ENCODE results near the gene PLXNA4.

PLXNA4 gene

DNA sequence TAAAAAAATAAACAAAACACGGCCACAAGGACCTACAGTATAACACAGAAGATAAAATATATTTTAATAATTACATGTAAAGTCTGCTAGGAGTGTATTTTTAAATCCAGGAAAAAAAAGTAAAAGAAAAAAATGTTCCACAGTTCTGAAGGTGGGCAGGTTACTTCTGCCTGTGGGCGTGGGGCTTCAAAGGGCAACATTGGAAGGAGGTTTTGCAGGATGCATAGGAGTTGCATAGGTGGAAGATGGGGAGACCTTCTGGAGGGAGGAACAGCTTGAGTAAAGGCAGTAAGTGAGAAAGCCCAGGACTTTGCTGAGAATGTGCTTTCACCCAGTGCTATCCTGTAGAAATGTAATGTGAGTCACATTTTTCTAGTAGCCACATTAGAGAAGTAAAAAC lies 37.5 kb upstream of the PLXNA4 start:
- Histone ChIP-seq H3K27me3 (ENCODE audit: control insufficient read depth in 1 of 2, insufficient read depth in 1 of 2, low read length in 2 of 2) (peaks cover 25 to 28% of the 10 kb centered on the region in 2 experiments), H3K36me3 (ENCODE audit: control insufficient read depth in 1 of 2, insufficient read depth in 2 of 2, low read depth in 1 of 2, low read length in 2 of 2) (no peaks in the 10 kb centered on the region), H2AFZ (ENCODE audit: low read depth, low read length) (no peak overlapping the region), H3K23ac (ENCODE audit: low read length in 2 of 2) (no peak overlapping the region), H3K79me1 (replicated peaks; ENCODE audit: low read length, poor library complexity, severe bottlenecking) (no peaks in the 10 kb centered on the region), H2BK15ac (ENCODE audit: low read depth, poor library complexity, severe bottlenecking) (no peak overlapping the region), H4K8ac (ENCODE audit: low read length) (no peak overlapping the region), H3K4me3 (ENCODE audit: insufficient read depth in 1 of 2, low read depth in 1 of 2, low read length in 2 of 2) (no peak overlapping the region), H2BK120ac (ENCODE audit: low read depth, low read length) (no peak overlapping the region), H2AK5ac (ENCODE audit: low read length, severe bottlenecking) (no peak overlapping the region), H3K9me3 (ENCODE audit: control insufficient read depth, low read length) (peaks cover 2% of the 10 kb centered on the region), H4K91ac (ENCODE audit: low read length) (no peak overlapping the region), H3K18ac (ENCODE audit: low read depth in 1 of 2, low read length in 2 of 2) (no peak overlapping the region), H2BK12ac (ENCODE audit: low read length in 2 of 2) (no peak overlapping the region), H3K27ac (ENCODE audit: low read length, poor library complexity, severe bottlenecking) (no peak overlapping the region), H3K14ac (ENCODE audit: low read length in 2 of 2) (no peak overlapping the region), H3K4me2 (ENCODE audit: low read length, poor library complexity, severe bottlenecking) (no peak overlapping the region), H2BK5ac (ENCODE audit: low read depth, low read length, poor library complexity, severe bottlenecking) (no peak overlapping the region), H3K9ac (ENCODE audit: low read length) (no peak overlapping the region), H3K4me1 (ENCODE audit: control insufficient read depth, insufficient read depth, low read depth, low read length) (peaks cover 8% of the 10 kb centered on the region), H3K4ac (ENCODE audit: low read depth in 1 of 2, low read length in 2 of 2) (no peak overlapping the region)
- no peak for DNase-seq
- WGBS = 100% methylated on average over 1 of the region's 2 CpGs

DNA sequence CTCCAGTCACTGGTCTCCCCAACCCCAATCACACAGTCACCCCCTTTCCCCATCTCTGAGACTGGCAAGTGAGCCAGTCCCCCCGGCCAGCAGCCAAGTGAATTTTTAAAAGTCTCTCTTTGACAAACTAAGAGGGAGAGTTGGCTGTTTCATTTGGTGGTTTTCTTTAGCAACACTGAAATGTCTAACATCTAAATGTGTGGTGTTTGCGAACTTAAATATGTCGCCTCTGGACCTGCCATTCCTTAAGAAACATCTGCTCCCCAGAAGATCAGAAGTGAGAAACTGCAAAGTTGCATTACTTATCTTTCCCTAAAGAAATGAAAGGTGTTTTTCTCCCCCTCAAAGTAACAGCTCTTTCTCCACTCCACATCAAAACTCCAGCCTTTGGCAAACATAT lies 34.7 kb upstream of the PLXNA4 start:
- Histone ChIP-seq H3K9ac (ENCODE audit: low read length) (no peak overlapping the region), H2AK5ac (ENCODE audit: low read length, severe bottlenecking) (no peak overlapping the region), H3K18ac (ENCODE audit: low read depth in 1 of 2, low read length in 2 of 2) (no peak overlapping the region), H4K8ac (ENCODE audit: low read length) (no peak overlapping the region), H3K27ac (ENCODE audit: low read length, poor library complexity, severe bottlenecking) (no peak overlapping the region), H3K79me1 (replicated peaks; ENCODE audit: low read length, poor library complexity, severe bottlenecking) (no peaks in the 10 kb centered on the region), H3K23ac (ENCODE audit: low read length in 2 of 2) (no peak overlapping the region), H3K36me3 (ENCODE audit: control insufficient read depth in 1 of 2, insufficient read depth in 2 of 2, low read depth in 1 of 2, low read length in 2 of 2) (no peaks in the 10 kb centered on the region), H3K4ac (ENCODE audit: low read depth in 1 of 2, low read length in 2 of 2) (no peak overlapping the region), H2BK15ac (ENCODE audit: low read depth, poor library complexity, severe bottlenecking) (no peak overlapping the region), H2BK5ac (ENCODE audit: low read depth, low read length, poor library complexity, severe bottlenecking) (no peak overlapping the region), H2AFZ (ENCODE audit: low read depth, low read length) (no peak overlapping the region), H3K4me3 (ENCODE audit: insufficient read depth in 1 of 2, low read depth in 1 of 2, low read length in 2 of 2) (no peak overlapping the region), H3K9me3 (ENCODE audit: control insufficient read depth, low read length) (peaks cover 2% of the 10 kb centered on the region), H4K91ac (ENCODE audit: low read length) (no peak overlapping the region), H3K27me3 (ENCODE audit: control insufficient read depth in 1 of 2, insufficient read depth in 1 of 2, low read length in 2 of 2) (peaks cover 27 to 39% of the 10 kb centered on the region in 2 experiments), H3K14ac (ENCODE audit: low read length in 2 of 2) (no peak overlapping the region), H2BK12ac (ENCODE audit: low read length in 2 of 2) (no peak overlapping the region), H2BK120ac (ENCODE audit: low read depth, low read length) (no peak overlapping the region), H3K4me1 (ENCODE audit: control insufficient read depth, insufficient read depth, low read depth, low read length) (peaks cover 8% of the 10 kb centered on the region), H3K4me2 (ENCODE audit: low read length, poor library complexity, severe bottlenecking) (no peak overlapping the region)
- WGBS = 93% methylated on average over 3 of the region's 3 CpGs
- no peak for DNase-seq

DNA sequence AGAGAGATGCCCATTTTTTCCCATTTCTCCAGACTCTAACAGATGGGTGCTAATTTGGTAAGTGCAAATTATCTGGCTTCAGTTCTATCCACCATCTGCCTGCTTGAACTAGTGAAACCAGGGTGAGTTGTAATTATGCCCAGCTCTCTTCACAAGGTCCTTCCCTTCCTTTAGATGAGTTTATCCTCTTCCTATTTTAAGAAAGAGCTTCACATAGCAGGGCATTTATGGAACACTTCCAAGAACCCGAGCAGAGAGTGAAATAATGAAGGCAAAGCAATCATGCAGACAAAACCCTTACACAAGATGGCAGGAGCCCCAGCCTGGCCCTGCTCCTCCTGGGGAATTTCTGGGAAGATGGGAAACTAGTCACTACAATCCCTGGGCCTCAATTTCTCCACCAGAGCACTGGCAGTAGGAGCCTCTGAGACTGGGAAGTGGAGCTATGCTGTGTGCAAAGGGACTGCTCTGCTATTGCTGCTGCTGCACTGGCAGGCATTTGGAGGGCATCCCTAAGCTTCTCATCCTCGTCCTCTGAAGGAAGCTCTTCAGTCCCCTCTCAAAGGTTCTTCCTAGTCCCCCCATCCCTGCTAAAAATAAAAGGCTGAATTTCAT lies 33.7 kb upstream of the PLXNA4 start:
- Histone ChIP-seq H3K36me3 (ENCODE audit: control insufficient read depth in 1 of 2, insufficient read depth in 2 of 2, low read depth in 1 of 2, low read length in 2 of 2) (no peaks in the 10 kb centered on the region), H3K14ac (ENCODE audit: low read length in 2 of 2) (no peak overlapping the region), H2BK120ac (ENCODE audit: low read depth, low read length) (no peak overlapping the region), H2AFZ (ENCODE audit: low read depth, low read length) (no peak overlapping the region), H3K9ac (ENCODE audit: low read length) (no peak overlapping the region), H3K18ac (ENCODE audit: low read depth in 1 of 2, low read length in 2 of 2) (no peak overlapping the region), H2BK5ac (ENCODE audit: low read depth, low read length, poor library complexity, severe bottlenecking) (no peak overlapping the region), H4K8ac (ENCODE audit: low read length) (no peak overlapping the region), H2AK5ac (ENCODE audit: low read length, severe bottlenecking) (no peak overlapping the region), H4K91ac (ENCODE audit: low read length) (no peak overlapping the region), H3K4me2 (ENCODE audit: low read length, poor library complexity, severe bottlenecking) (no peak overlapping the region), H3K4ac (ENCODE audit: low read depth in 1 of 2, low read length in 2 of 2) (no peak overlapping the region), H3K27me3 (ENCODE audit: control insufficient read depth in 1 of 2, insufficient read depth in 1 of 2, low read length in 2 of 2) (peaks cover 24 to 40% of the 10 kb centered on the region in 2 experiments), H2BK15ac (ENCODE audit: low read depth, poor library complexity, severe bottlenecking) (no peak overlapping the region), H3K23ac (ENCODE audit: low read length in 2 of 2) (no peak overlapping the region), H3K4me3 (ENCODE audit: insufficient read depth in 1 of 2, low read depth in 1 of 2, low read length in 2 of 2) (no peak overlapping the region), H3K9me3 (ENCODE audit: control insufficient read depth, low read length) (peaks cover 2% of the 10 kb centered on the region), H3K79me1 (replicated peaks; ENCODE audit: low read length, poor library complexity, severe bottlenecking) (no peaks in the 10 kb centered on the region), H3K27ac (ENCODE audit: low read length, poor library complexity, severe bottlenecking) (no peak overlapping the region), H2BK12ac (ENCODE audit: low read length in 2 of 2) (no peak overlapping the region), H3K4me1 (ENCODE audit: control insufficient read depth, insufficient read depth, low read depth, low read length) (peaks cover 5% of the 10 kb centered on the region)
- no peak for DNase-seq
- 67% methylated on average over 2 of the region's 2 CpGs for WGBS

DNA sequence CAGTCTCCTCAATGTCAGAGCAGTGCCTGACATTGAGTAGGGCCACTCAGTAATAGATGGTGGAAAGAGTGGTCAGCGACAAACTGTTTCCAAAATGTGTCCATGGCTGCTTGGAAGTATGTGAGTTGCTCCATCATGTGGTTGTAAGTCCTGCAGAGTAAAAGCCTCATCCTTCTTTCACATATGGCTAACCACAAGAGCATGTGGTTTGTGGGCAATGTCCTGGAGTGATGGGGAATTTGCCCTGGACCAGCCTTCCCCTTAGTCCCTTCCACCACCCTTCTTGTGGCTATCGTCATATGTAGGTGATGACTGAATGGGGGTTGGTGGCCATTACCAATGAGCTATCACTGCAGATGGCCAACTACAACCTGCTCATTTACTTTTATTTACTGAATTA lies 33.0 kb upstream of the PLXNA4 start:
- Histone ChIP-seq H2BK15ac (ENCODE audit: low read depth, poor library complexity, severe bottlenecking) (no peak overlapping the region), H2BK12ac (ENCODE audit: low read length in 2 of 2) (no peak overlapping the region), H3K27me3 (ENCODE audit: control insufficient read depth in 1 of 2, insufficient read depth in 1 of 2, low read length in 2 of 2) (peaks cover 25 to 46% of the 10 kb centered on the region in 2 experiments), H3K4me1 (ENCODE audit: control insufficient read depth, insufficient read depth, low read depth, low read length) (no peaks in the 10 kb centered on the region), H3K18ac (ENCODE audit: low read depth in 1 of 2, low read length in 2 of 2) (no peak overlapping the region), H3K4me2 (ENCODE audit: low read length, poor library complexity, severe bottlenecking) (no peak overlapping the region), H3K9ac (ENCODE audit: low read length) (no peak overlapping the region), H2AFZ (ENCODE audit: low read depth, low read length) (no peak overlapping the region), H4K91ac (ENCODE audit: low read length) (no peak overlapping the region), H3K27ac (ENCODE audit: low read length, poor library complexity, severe bottlenecking) (no peak overlapping the region), H2BK5ac (ENCODE audit: low read depth, low read length, poor library complexity, severe bottlenecking) (no peak overlapping the region), H2AK5ac (ENCODE audit: low read length, severe bottlenecking) (no peak overlapping the region), H3K79me1 (replicated peaks; ENCODE audit: low read length, poor library complexity, severe bottlenecking) (no peaks in the 10 kb centered on the region), H3K4ac (ENCODE audit: low read depth in 1 of 2, low read length in 2 of 2) (no peak overlapping the region), H3K14ac (ENCODE audit: low read length in 2 of 2) (no peak overlapping the region), H3K23ac (ENCODE audit: low read length in 2 of 2) (no peak overlapping the region), H4K8ac (ENCODE audit: low read length) (no peak overlapping the region), H3K36me3 (ENCODE audit: control insufficient read depth in 1 of 2, insufficient read depth in 2 of 2, low read depth in 1 of 2, low read length in 2 of 2) (no peaks in the 10 kb centered on the region), H2BK120ac (ENCODE audit: low read depth, low read length) (no peak overlapping the region), H3K4me3 (ENCODE audit: insufficient read depth in 1 of 2, low read depth in 1 of 2, low read length in 2 of 2) (no peak overlapping the region), H3K9me3 (ENCODE audit: control insufficient read depth, low read length) (peaks cover 2% of the 10 kb centered on the region)
- WGBS = 92% methylated on average over 1 of the region's 2 CpGs
- DNase-seq = no peak
